MM.1S (cell line): ENCODE data around the gene DCAF6.

Experiments used
- DNase-seq: peaks from one replicate; pipeline ENCODE4 v3.0.0-alpha.2; 2015
- H2AFZ ChIP-seq: fragments of 300-600 bp; sonication (generic); 2 replicates; pipeline ENCODE4 v1.6.0; 2016; ENCODE audit warnings: antibody characterized with exemption, low read length
- H3F3A ChIP-seq: fragments of 300-600 bp; sonication (generic); 2 replicates; pipeline ENCODE4 v1.6.1; 2016; ENCODE audit warnings: mild to moderate bottlenecking, antibody characterized with exemption, low read length, moderate library complexity, mixed read lengths; ENCODE audit not compliant: insufficient read depth
- H3K27ac ChIP-seq: fragments of 300-600 bp; sonication (generic); 2 replicates; pipeline ENCODE4 v1.5.1; 2016; ENCODE audit warnings: mild to moderate bottlenecking, low read length
- H3K27me3 ChIP-seq: fragments of 300-600 bp; sonication (generic); replicated peaks from 2 replicates; pipeline ENCODE4 v1.6.0; 2016; ENCODE audit warnings: low read length; ENCODE audit not compliant: insufficient read depth
- H3K36me3 ChIP-seq: fragments of 300-600 bp; sonication (generic); replicated peaks from 2 replicates; pipeline ENCODE4 v1.6.1; 2016; ENCODE audit warnings: mild to moderate bottlenecking, low read length, mixed read lengths; ENCODE audit not compliant: insufficient read depth
- H3K4me1 ChIP-seq: fragments of 300-600 bp; sonication (generic); 2 replicates; pipeline ENCODE4 v1.6.1; 2016; ENCODE audit warnings: low read length, mixed read lengths
- H3K4me2 ChIP-seq: fragments of 300-600 bp; sonication (generic); 2 replicates; pipeline ENCODE4 v1.6.0; 2016; ENCODE audit warnings: low read depth, low read length
- H3K4me3 ChIP-seq: fragments of 300-600 bp; sonication (generic); 2 replicates; pipeline ENCODE4 v1.5.1; 2016; ENCODE audit warnings: low read length, mixed read lengths
- H3K79me2 ChIP-seq: fragments of 300-600 bp; sonication (generic); 2 replicates; pipeline ENCODE4 v1.6.1; 2016; ENCODE audit warnings: mixed run types, low read length, mixed read lengths
- H3K9ac ChIP-seq: fragments of 300-600 bp; sonication (generic); 2 replicates; pipeline ENCODE4 v1.6.1; 2016; ENCODE audit warnings: low read length, mixed read lengths
- H3K9me2 ChIP-seq: fragments of 300-600 bp; sonication (generic); replicated peaks from 2 replicates; pipeline ENCODE4 v1.6.1; 2016; ENCODE audit warnings: mild to moderate bottlenecking, low read length, mixed read lengths; ENCODE audit not compliant: insufficient read depth
- H3K9me3 ChIP-seq: fragments of 300-600 bp; sonication (generic); replicated peaks from 2 replicates; pipeline ENCODE4 v1.6.1; 2016; ENCODE audit warnings: mild to moderate bottlenecking, low read length, mixed read lengths; ENCODE audit not compliant: insufficient read depth
- H4K20me1 ChIP-seq: fragments of 300-600 bp; sonication (generic); 2 replicates; pipeline ENCODE4 v1.6.1; 2016; ENCODE audit warnings: mild to moderate bottlenecking, low read length, moderate library complexity, mixed read lengths; ENCODE audit not compliant: insufficient read depth
- CTCF ChIP-seq: fragments of 300-600 bp; sonication (generic); IDR thresholded peaks from 2 replicates; pipeline ENCODE4 v1.5.1; 2016; ENCODE audit warnings: antibody characterized with exemption, low read length, mixed read lengths
- EZH2 ChIP-seq: fragments of 300-600 bp; sonication (generic); optimal IDR thresholded peaks from 2 replicates; pipeline ENCODE3; 2017; ENCODE audit warnings: low read depth, mild to moderate bottlenecking, antibody characterized with exemption, low read length, mixed read lengths
- EZH2phosphoT487 ChIP-seq: fragments of 300-600 bp; sonication (generic); IDR thresholded peaks from 2 replicates; pipeline ENCODE4 v1.6.1; 2018; ENCODE audit warnings: antibody characterized with exemption, low read length

The DCAF6 gene

GRCh38 chr1:168081373-168082007 is 145.0 kb downstream of the DCAF6 start:
- Histone ChIP-seq H3K36me3 (0 out of 2 replicates have a peak, but pooled peaks cover 3% of the 10 kb centered on the region), H3K9me3 (no peaks in the 10 kb centered on the region), H3F3A (no peaks in the 10 kb centered on the region), H3K9me2 (no peaks in the 10 kb centered on the region), H3K79me2 (no peaks in the 10 kb centered on the region), H2AFZ (no peak overlapping the region), H3K27me3 (no peaks in the 10 kb centered on the region), H3K4me2 (no peak overlapping the region), H3K4me3 (no peak overlapping the region), H3K4me1 (no peaks in the 10 kb centered on the region), H3K27ac (no peak overlapping the region), H3K9ac (no peak overlapping the region), H4K20me1 (no peaks in the 10 kb centered on the region)
- TF ChIP-seq EZH2 = no peak
- TF ChIP-seq CTCF = no peak
- TF ChIP-seq EZH2phosphoT487 = no peak
- no peak for DNase-seq

- Histone ChIP-seq H2AFZ (no peak overlapping the region; the same call in 1 of the 2 replicates), H3K27ac (no peak overlapping the region)
These were observed 145.8 kb downstream of the DCAF6 start for GRCh38 chr1:168082008-168082876.

GRCh38 chr1:168083456-168084325 is 147.2 kb downstream of the DCAF6 start:
- TF ChIP-seq EZH2 (no peak), EZH2phosphoT487 (no peak), CTCF (no peak)
- no peak overlapping the region for H3K4me2 ChIP-seq

More at GRCh38 chr1:168082008-168082876, 145.8 kb downstream of the DCAF6 start:
- no peaks in the 10 kb centered on the region for H3K9me2 ChIP-seq
- peak; percentile 99 for TF ChIP-seq CTCF
- no peak for TF ChIP-seq EZH2
- H3K27me3 ChIP-seq = no peaks in the 10 kb centered on the region
- peak; percentile 82 for DNase-seq
- no peaks in the 10 kb centered on the region for H3K36me3 ChIP-seq
- H3K4me1 ChIP-seq = no peaks in the 10 kb centered on the region
- H3K4me2 ChIP-seq = no peak overlapping the region
- H3K79me2 ChIP-seq = no peaks in the 10 kb centered on the region
- no peaks in the 10 kb centered on the region for H4K20me1 ChIP-seq
- no peak overlapping the region for H3K4me3 ChIP-seq
- H3K9ac ChIP-seq = no peak overlapping the region
- H3K9me3 ChIP-seq = no peaks in the 10 kb centered on the region
- no peaks in the 10 kb centered on the region for H3F3A ChIP-seq

More at GRCh38 chr1:168083456-168084325, 147.2 kb downstream of the DCAF6 start:
- Histone ChIP-seq H3F3A (no peaks in the 10 kb centered on the region), H3K27ac (no peak overlapping the region), H3K9ac (no peak overlapping the region), H4K20me1 (no peaks in the 10 kb centered on the region), H2AFZ (no peak overlapping the region), H3K9me3 (no peaks in the 10 kb centered on the region), H3K27me3 (no peaks in the 10 kb centered on the region), H3K4me1 (no peaks in the 10 kb centered on the region), H3K4me3 (no peak overlapping the region), H3K9me2 (no peaks in the 10 kb centered on the region), H3K79me2 (no peaks in the 10 kb centered on the region), H3K36me3 (no peaks in the 10 kb centered on the region)
- peak; percentile 40 for DNase-seq
